DOHH2 (cell line): ENCODE measurements around the gene FN3KRP.

Experiments used
- CTCF ChIP-seq: fragments of 200-600 bp; sonication (generic); IDR thresholded peaks from one replicate; pipeline ENCODE4 v1.5.1; 2014; ENCODE audit warnings: antibody characterized with exemption, mild to moderate bottlenecking, low read depth, low read length; ENCODE audit not compliant: poor library complexity, severe bottlenecking
- EZH2phosphoT487 ChIP-seq: fragments of 200-600 bp; sonication (generic); IDR thresholded peaks from 2 replicates; pipeline ENCODE4 v1.6.1; 2017; ENCODE audit warnings: borderline replicate concordance, mild to moderate bottlenecking, antibody characterized with exemption, low read length, moderate library complexity, mixed read lengths

- TF ChIP-seq CTCF, result no peak
- no peak for TF ChIP-seq EZH2phosphoT487
Observed at GRCh38 chr17:82718986-82719685, 2.6 kb downstream of the FN3KRP start.
